H9 (cell line): Measurements from ENCODE around the gene TMEM266. TPM values are rescaled to one million over a fixed set of nuclear protein-coding genes. Genes with fewer than 3 reads are reported as not detected.

ENCODE experiments used
- DNase-seq: peaks from one replicate; pipeline ENCODE4 v3.0.0-alpha.2; 2017
- H2AFZ ChIP-seq: one replicate; pipeline ENCODE4 v1.6.1; 2013; ENCODE audit warnings: mild to moderate bottlenecking, low read length, control low read depth, moderate library complexity
- H2AK5ac ChIP-seq: 2 replicates; pipeline ENCODE4 v1.6.1; 2013; ENCODE audit warnings: low read length, control low read depth, mixed read lengths; ENCODE audit not compliant: insufficient read length
- H2BK120ac ChIP-seq: one replicate; pipeline ENCODE4 v1.6.1; 2013; ENCODE audit warnings: low read depth, mild to moderate bottlenecking, low read length, control low read depth, inconsistent platforms; ENCODE audit not compliant: poor library complexity, severe bottlenecking
- H2BK12ac ChIP-seq: 2 replicates; pipeline ENCODE4 v1.6.1; 2013; ENCODE audit warnings: low read length, control low read depth, mixed read lengths, low read depth; ENCODE audit not compliant: insufficient read length
- H2BK15ac ChIP-seq: 2 replicates; pipeline ENCODE4 v1.6.1; 2013; ENCODE audit warnings: low read depth, low read length, control low read depth
- H2BK20ac ChIP-seq: one replicate; pipeline ENCODE4 v1.6.1; 2013; ENCODE audit warnings: low read depth, mild to moderate bottlenecking, low read length, control low read depth, inconsistent platforms; ENCODE audit not compliant: poor library complexity, severe bottlenecking
- H2BK5ac ChIP-seq: 2 replicates; pipeline ENCODE4 v1.6.1; 2013; ENCODE audit warnings: low read length, control low read depth, mixed read lengths; ENCODE audit not compliant: insufficient read length
- H3K14ac ChIP-seq: 2 replicates; pipeline ENCODE4 v1.6.1; 2013; ENCODE audit warnings: low read length, control low read depth; ENCODE audit not compliant: insufficient read depth
- H3K18ac ChIP-seq: 2 replicates; pipeline ENCODE4 v1.6.1; 2013; ENCODE audit warnings: low read depth, mild to moderate bottlenecking, mixed read lengths, low read length, control low read depth; ENCODE audit not compliant: insufficient read length
- H3K23ac ChIP-seq: 2 replicates; pipeline ENCODE4 v1.6.1; 2013; ENCODE audit warnings: low read length, control low read depth, mixed read lengths, low read depth; ENCODE audit not compliant: insufficient read length
- H3K23me2 ChIP-seq: 2 replicates; pipeline ENCODE4 v1.6.1; 2013; ENCODE audit warnings: low read depth, mild to moderate bottlenecking, mixed read lengths, low read length, control low read depth; ENCODE audit not compliant: insufficient read length, poor library complexity, severe bottlenecking
- H3K27ac ChIP-seq: 2 replicates; pipeline ENCODE4 v1.5.1; 2013; ENCODE audit warnings: low read length, control low read depth, mixed read lengths, low read depth; ENCODE audit not compliant: insufficient read length
- H3K27me3 ChIP-seq: 2 replicates; pipeline ENCODE4 v1.6.1; 2013; ENCODE audit warnings: low read length, control low read depth, inconsistent platforms; ENCODE audit not compliant: insufficient read depth
- H3K4ac ChIP-seq: 2 replicates; pipeline ENCODE4 v1.6.1; 2013; ENCODE audit warnings: low read depth, mild to moderate bottlenecking, control low read depth, inconsistent platforms, low read length, moderate library complexity
- H3K4me1 ChIP-seq: 2 replicates; pipeline ENCODE4 v1.6.1; 2013; ENCODE audit warnings: low read length, control low read depth, inconsistent platforms; ENCODE audit not compliant: insufficient read depth
- H3K4me2 ChIP-seq: 2 replicates; pipeline ENCODE4 v1.6.1; 2013; ENCODE audit warnings: low read length, control low read depth, mixed read lengths; ENCODE audit not compliant: insufficient read length, insufficient read depth
- H3K56ac ChIP-seq: 2 replicates; pipeline ENCODE4 v1.6.1; 2013; ENCODE audit warnings: low read depth, mild to moderate bottlenecking, mixed read lengths, low read length, control low read depth; ENCODE audit not compliant: insufficient read length
- H3K79me1 ChIP-seq: 2 replicates; pipeline ENCODE4 v1.6.1; 2013; ENCODE audit warnings: low read depth, mild to moderate bottlenecking, moderate library complexity, low read length, control low read depth, inconsistent platforms; ENCODE audit not compliant: insufficient read depth, poor library complexity, severe bottlenecking
- H3K79me2 ChIP-seq: 2 replicates; pipeline ENCODE4 v1.6.1; 2013; ENCODE audit warnings: low read length, control low read depth, inconsistent platforms; ENCODE audit not compliant: insufficient read depth
- H3K9ac ChIP-seq: 2 replicates; pipeline ENCODE4 v1.6.1; 2013; ENCODE audit warnings: low read length, control low read depth, mixed read lengths; ENCODE audit not compliant: insufficient read length; ENCODE audit errors: extremely low read depth
- H3K9me3 ChIP-seq: one replicate; pipeline ENCODE4 v1.6.1; 2013; ENCODE audit warnings: low read depth, low read length, inconsistent platforms; ENCODE audit not compliant: control insufficient read depth
- H3T11ph ChIP-seq: one replicate; pipeline ENCODE4 v1.6.1; 2013; ENCODE audit warnings: mild to moderate bottlenecking, low read length, control low read depth, inconsistent platforms
- H4K20me1 ChIP-seq: one replicate; pipeline ENCODE4 v1.6.1; 2013; ENCODE audit not compliant: control insufficient read depth, insufficient read length, insufficient read depth
- H4K5ac ChIP-seq: 2 replicates; pipeline ENCODE4 v1.6.1; 2013; ENCODE audit warnings: low read depth, mild to moderate bottlenecking, mixed read lengths, low read length, control low read depth; ENCODE audit not compliant: insufficient read length
- H4K8ac ChIP-seq: replicated peaks from 2 replicates; pipeline ENCODE4 v1.6.1; 2013; ENCODE audit warnings: low read length, control low read depth, mixed read lengths, low read depth; ENCODE audit not compliant: insufficient read length
- H4K91ac ChIP-seq: 2 replicates; pipeline ENCODE4 v1.6.1; 2013; ENCODE audit warnings: low read depth, mild to moderate bottlenecking, moderate library complexity, mixed read lengths, low read length, control low read depth; ENCODE audit not compliant: insufficient read length
- H3K27ac Mint-ChIP-seq, 3 experiments: 2 replicates in 2 of 3; 3 replicates in 1 of 3; pipeline ENCODE4 v1.8.0; 2020 to 2021; ENCODE audit warnings: mixed read lengths in 3 of 3, mild to moderate bottlenecking in 1 of 3, moderate library complexity in 1 of 3
- H3K27me3 Mint-ChIP-seq: 2 replicates; pipeline ENCODE4 v1.8.0; 2021; ENCODE audit warnings: low read depth, mild to moderate bottlenecking, moderate library complexity, mixed read lengths
- H3K36me3 Mint-ChIP-seq, 3 experiments: 2 replicates in 2 of 3; 3 replicates in 1 of 3; pipeline ENCODE4 v1.8.0; 2020 to 2021; ENCODE audit warnings: low read depth in 3 of 3, mixed read lengths in 3 of 3; ENCODE audit not compliant: insufficient read depth in 1 of 3
- H3K4me1 Mint-ChIP-seq, 2 experiments: 2 replicates each; pipeline ENCODE4 v1.8.0; 2020; ENCODE audit warnings: mixed read lengths in 2 of 2
- H3K4me3 Mint-ChIP-seq, 2 experiments: 2 replicates in 1 of 2; 3 replicates in 1 of 2; pipeline ENCODE4 v1.8.0; 2020 to 2021; ENCODE audit warnings: mild to moderate bottlenecking in 2 of 2, mixed read lengths in 2 of 2, moderate library complexity in 1 of 2
- H3K9me3 Mint-ChIP-seq, 2 experiments: 2 replicates in 1 of 2; 3 replicates in 1 of 2; pipeline ENCODE4 v1.8.0; 2020; ENCODE audit warnings: mild to moderate bottlenecking in 2 of 2, mixed read lengths in 2 of 2, moderate library complexity in 1 of 2
- WGBS: extraction: QIAGEN DNeasy Blood & Tissue Kit; methylation state at CpG from one replicate; pipeline ENCODE4 v1.1.7; 2013; ENCODE audit warnings: missing lambda C conversion rate, low lambda C conversion rate, mixed read lengths; ENCODE audit not compliant: insufficient read length; ENCODE audit errors: extremely low coverage; 5-methylcytosine and 5-hydroxymethylcytosine counted together
- total RNA-seq: library from RNA; stranded (reverse); gene quantifications from 2 replicates; pipeline ENCODE4 v1.2.1, GENCODE V29; 2021
- TF ChIP-seq, protein P1 (sequence below): fragments of 200-600 bp; sonication (generic); conservative IDR thresholded peaks from 3 replicates; pipeline ENCODE4 v1.8.0; 2021; ENCODE audit warnings: antibody characterized with exemption, mild to moderate bottlenecking

TMEM266 gene
- total RNA-seq, 1 experiment from 2014 or later = 0.81 TPM

DNA sequence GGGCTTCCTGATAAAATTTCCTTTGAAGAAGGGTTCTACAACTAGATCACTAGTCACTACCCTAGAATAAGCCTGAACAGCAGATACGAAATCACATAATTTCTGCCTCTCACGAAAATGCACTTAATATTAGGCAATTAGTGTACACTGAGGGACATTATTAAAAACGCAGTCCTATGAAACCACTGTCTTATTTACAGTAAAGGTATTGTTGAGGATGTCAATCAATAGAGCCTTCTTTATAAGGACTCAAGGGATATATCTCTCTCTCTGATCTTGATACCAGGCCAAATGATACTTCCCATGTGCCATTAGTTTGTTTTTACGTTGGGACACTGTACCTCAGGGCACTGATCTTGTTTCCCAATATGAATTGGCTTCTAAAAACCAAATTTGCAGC lies 191.9 kb downstream of the TMEM266 start:
- H4K8ac ChIP-seq = no peak overlapping the region
- DNase-seq = no peak
- no peak overlapping the region for H3K4ac ChIP-seq
- H3K4me2 ChIP-seq = no peak overlapping the region
- H2BK5ac ChIP-seq = no peak overlapping the region
- no peaks in the 10 kb centered on the region for H4K20me1 ChIP-seq
- WGBS = no CpG with 5 or more reads among the region's 4 CpGs
- Mint-ChIP-seq H3K36me3 (peaks cover 0 to 4% (median 2%) of the 10 kb centered on the region in 3 experiments; a peak in 3 of 7 replicates), H3K27me3 (no peaks in the 10 kb centered on the region), H3K4me1 (peaks cover 16 to 18% of the 10 kb centered on the region in 2 experiments), H3K9me3 (no peaks in the 10 kb centered on the region), H3K4me3 (no peak overlapping the region), H3K27ac (no peak overlapping the region)
- no peaks in the 10 kb centered on the region for H3K79me2 ChIP-seq
- no peak overlapping the region for H2BK15ac ChIP-seq
- no peak overlapping the region for H3K14ac ChIP-seq
- H4K5ac ChIP-seq = no peak overlapping the region
- no peak overlapping the region for H3K18ac ChIP-seq
- no peak overlapping the region for H3K9ac ChIP-seq
- no peaks in the 10 kb centered on the region for H3K9me3 ChIP-seq
- H3K27me3 ChIP-seq = no peaks in the 10 kb centered on the region
- H3K4me1 ChIP-seq = peaks cover 2% of the 10 kb centered on the region; the same call in 1 of the 2 replicates
- H3T11ph ChIP-seq = no peak overlapping the region
- no peaks in the 10 kb centered on the region for H3K23me2 ChIP-seq
- no peak overlapping the region for H3K56ac ChIP-seq
- no peak overlapping the region for H2BK12ac ChIP-seq
- H2BK20ac ChIP-seq = no peak overlapping the region
- TF ChIP-seq, protein P1, sequence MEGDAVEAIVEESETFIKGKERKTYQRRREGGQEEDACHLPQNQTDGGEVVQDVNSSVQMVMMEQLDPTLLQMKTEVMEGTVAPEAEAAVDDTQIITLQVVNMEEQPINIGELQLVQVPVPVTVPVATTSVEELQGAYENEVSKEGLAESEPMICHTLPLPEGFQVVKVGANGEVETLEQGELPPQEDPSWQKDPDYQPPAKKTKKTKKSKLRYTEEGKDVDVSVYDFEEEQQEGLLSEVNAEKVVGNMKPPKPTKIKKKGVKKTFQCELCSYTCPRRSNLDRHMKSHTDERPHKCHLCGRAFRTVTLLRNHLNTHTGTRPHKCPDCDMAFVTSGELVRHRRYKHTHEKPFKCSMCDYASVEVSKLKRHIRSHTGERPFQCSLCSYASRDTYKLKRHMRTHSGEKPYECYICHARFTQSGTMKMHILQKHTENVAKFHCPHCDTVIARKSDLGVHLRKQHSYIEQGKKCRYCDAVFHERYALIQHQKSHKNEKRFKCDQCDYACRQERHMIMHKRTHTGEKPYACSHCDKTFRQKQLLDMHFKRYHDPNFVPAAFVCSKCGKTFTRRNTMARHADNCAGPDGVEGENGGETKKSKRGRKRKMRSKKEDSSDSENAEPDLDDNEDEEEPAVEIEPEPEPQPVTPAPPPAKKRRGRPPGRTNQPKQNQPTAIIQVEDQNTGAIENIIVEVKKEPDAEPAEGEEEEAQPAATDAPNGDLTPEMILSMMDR = no peak
- H3K27ac ChIP-seq = no peak overlapping the region
- no peak overlapping the region for H3K23ac ChIP-seq
- H3K79me1 ChIP-seq = no peaks in the 10 kb centered on the region
- no peak overlapping the region for H2AK5ac ChIP-seq
- H4K91ac ChIP-seq = no peak overlapping the region
- no peak overlapping the region for H2BK120ac ChIP-seq
- H2AFZ ChIP-seq = no peak overlapping the region
